G401 (cell line): Measurements from ENCODE around the gene MICAL2. TPM values are rescaled to one million over a fixed set of nuclear protein-coding genes. Genes with fewer than 3 reads are reported as not detected.

Experiments
- DNase-seq: peaks from one replicate; pipeline ENCODE4 v3.0.0-alpha.2; 2015; ENCODE audit warnings: low spot score
- in situ Hi-C: cut with HindIII; loops from 2 replicates; pipeline ENCODE4 v1.10.0; 2016; ENCODE audit warnings: low sequenced_read_pairs, mixed read lengths
- total RNA-seq: library from RNA; depleted of rRNA; stranded (reverse); fragments of >200 nt; shearing (Covaris generic); gene quantifications from 2 replicates; pipeline ENCODE4 v1.2.3, GENCODE V29; 2014

MICAL2 gene
- total RNA-seq, 1 experiment from 2014 or later, result 21.1 TPM

GRCh38 chr11:12229450-12230229, 119.2 kb downstream of the MICAL2 start:
- in situ Hi-C loops, result no loop called here
- DNase-seq, result no peak

GRCh38 chr11:12232160-12232559, 121.8 kb downstream of the MICAL2 start:
- no peak for DNase-seq
- in situ Hi-C loops, result no loop called here

GRCh38 chr11:12232817-12233601, 122.6 kb downstream of the MICAL2 start:
- in situ Hi-C loops, result no loop called here
- no peak for DNase-seq

GRCh38 chr11:12233602-12233925, 123.2 kb downstream of the MICAL2 start:
- DNase-seq, result no peak
- in situ Hi-C loops, result no loop called here

GRCh38 chr11:12234221-12234620, 123.8 kb downstream of the MICAL2 start:
- DNase-seq, result no peak
- in situ Hi-C loops, result no loop called here

- in situ Hi-C loops, result no loop called here
Measured at GRCh38 chr11:12235080-12235479, 124.7 kb downstream of the MICAL2 start.

GRCh38 chr11:12235553-12235946, 125.2 kb downstream of the MICAL2 start:
- in situ Hi-C loops, result no loop called here

More at GRCh38 chr11:12235080-12235479, 124.7 kb downstream of the MICAL2 start:
- DNase-seq, result no peak

GRCh38 chr11:12235947-12236743, 125.8 kb downstream of the MICAL2 start:
- in situ Hi-C loops, result no loop called here
- DNase-seq, result peak; percentile 87

More at GRCh38 chr11:12235553-12235946, 125.2 kb downstream of the MICAL2 start:
- DNase-seq, result no peak

- in situ Hi-C loops, result no loop called here
- no peak for DNase-seq
Measured at GRCh38 chr11:12236744-12237101, 126.3 kb downstream of the MICAL2 start.

GRCh38 chr11:12237381-12237784, 127.0 kb downstream of the MICAL2 start:
- DNase-seq, result no peak
- in situ Hi-C loops, result no loop called here

GRCh38 chr11:12238420-12238819, 128.0 kb downstream of the MICAL2 start:
- in situ Hi-C loops, result no loop called here
- no peak for DNase-seq

- in situ Hi-C loops, result no loop called here
- no peak for DNase-seq
Measured at GRCh38 chr11:12239396-12239795, 129.0 kb downstream of the MICAL2 start.

- in situ Hi-C loops, result no loop called here
- DNase-seq, result peak; percentile 63
Measured at GRCh38 chr11:12239804-12240371, 129.5 kb downstream of the MICAL2 start.

GRCh38 chr11:12240677-12241076, 130.3 kb downstream of the MICAL2 start:
- in situ Hi-C loops, result no loop called here
- no peak for DNase-seq

GRCh38 chr11:12241401-12241800, 131.0 kb downstream of the MICAL2 start:
- in situ Hi-C loops, result no loop called here
- DNase-seq, result no peak

GRCh38 chr11:12241971-12242672, 131.7 kb downstream of the MICAL2 start:
- in situ Hi-C loops, result no loop called here
- no peak for DNase-seq

GRCh38 chr11:12242966-12243365, 132.6 kb downstream of the MICAL2 start:
- DNase-seq, result no peak
- in situ Hi-C loops, result no loop called here

- in situ Hi-C loops, result no loop called here
Measured at GRCh38 chr11:12243486-12243885, 133.1 kb downstream of the MICAL2 start.

More at GRCh38 chr11:12243486-12243885, 133.1 kb downstream of the MICAL2 start:
- peak; percentile 89 for DNase-seq
